Measurements from ENCODE around the gene SEMG1.

DNA sequence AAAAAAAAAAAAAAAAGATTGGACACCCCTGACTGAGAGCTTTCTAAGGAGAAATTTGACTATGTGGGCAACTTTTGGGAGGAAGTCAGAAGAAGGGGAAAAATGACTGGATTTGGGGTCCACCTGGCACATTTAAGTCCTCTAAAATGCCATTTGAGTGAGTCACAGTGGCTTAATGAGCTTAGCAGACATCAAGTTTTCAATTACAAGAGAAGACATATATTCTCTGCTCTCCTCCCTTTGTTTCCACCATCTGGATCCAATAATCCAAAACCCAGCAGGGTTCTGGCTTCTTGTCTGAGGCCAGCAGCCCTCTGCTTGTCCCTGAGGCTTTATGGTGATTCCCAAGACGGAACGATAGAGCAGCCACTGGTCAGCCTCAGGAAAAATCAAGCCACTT is 25.2 kb upstream of the SEMG1 start:
- TF ChIP-seq, protein P1, sequence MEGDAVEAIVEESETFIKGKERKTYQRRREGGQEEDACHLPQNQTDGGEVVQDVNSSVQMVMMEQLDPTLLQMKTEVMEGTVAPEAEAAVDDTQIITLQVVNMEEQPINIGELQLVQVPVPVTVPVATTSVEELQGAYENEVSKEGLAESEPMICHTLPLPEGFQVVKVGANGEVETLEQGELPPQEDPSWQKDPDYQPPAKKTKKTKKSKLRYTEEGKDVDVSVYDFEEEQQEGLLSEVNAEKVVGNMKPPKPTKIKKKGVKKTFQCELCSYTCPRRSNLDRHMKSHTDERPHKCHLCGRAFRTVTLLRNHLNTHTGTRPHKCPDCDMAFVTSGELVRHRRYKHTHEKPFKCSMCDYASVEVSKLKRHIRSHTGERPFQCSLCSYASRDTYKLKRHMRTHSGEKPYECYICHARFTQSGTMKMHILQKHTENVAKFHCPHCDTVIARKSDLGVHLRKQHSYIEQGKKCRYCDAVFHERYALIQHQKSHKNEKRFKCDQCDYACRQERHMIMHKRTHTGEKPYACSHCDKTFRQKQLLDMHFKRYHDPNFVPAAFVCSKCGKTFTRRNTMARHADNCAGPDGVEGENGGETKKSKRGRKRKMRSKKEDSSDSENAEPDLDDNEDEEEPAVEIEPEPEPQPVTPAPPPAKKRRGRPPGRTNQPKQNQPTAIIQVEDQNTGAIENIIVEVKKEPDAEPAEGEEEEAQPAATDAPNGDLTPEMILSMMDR (IDR thresholded peaks at IDR 0.05), result no peak
- TF ChIP-seq EP300 (IDR thresholded peaks at IDR 0.05; ENCODE audit: low read depth) (no peak), POLR2A (IDR thresholded peaks at IDR 0.05) (no peak), POLR2AphosphoS5 (IDR thresholded peaks at IDR 0.05) (no peak)
